GM19351 (cell line): Measurements from ENCODE around the gene HECW1.
"Not testable (repeated sequence)": the region's sequence is repeated elsewhere in the genome, so short reads cannot be mapped to it uniquely, and the experiment has no call there.

ENCODE experiments used
- ATAC-seq: cut with Tn5 transposase; IDR thresholded peaks from one replicate; pipeline ENCODE4 v1.9.1; 2021; ENCODE audit warnings: mild to moderate bottlenecking, moderate library complexity; ENCODE audit not compliant: unreplicated experiment

Gene HECW1

DNA sequence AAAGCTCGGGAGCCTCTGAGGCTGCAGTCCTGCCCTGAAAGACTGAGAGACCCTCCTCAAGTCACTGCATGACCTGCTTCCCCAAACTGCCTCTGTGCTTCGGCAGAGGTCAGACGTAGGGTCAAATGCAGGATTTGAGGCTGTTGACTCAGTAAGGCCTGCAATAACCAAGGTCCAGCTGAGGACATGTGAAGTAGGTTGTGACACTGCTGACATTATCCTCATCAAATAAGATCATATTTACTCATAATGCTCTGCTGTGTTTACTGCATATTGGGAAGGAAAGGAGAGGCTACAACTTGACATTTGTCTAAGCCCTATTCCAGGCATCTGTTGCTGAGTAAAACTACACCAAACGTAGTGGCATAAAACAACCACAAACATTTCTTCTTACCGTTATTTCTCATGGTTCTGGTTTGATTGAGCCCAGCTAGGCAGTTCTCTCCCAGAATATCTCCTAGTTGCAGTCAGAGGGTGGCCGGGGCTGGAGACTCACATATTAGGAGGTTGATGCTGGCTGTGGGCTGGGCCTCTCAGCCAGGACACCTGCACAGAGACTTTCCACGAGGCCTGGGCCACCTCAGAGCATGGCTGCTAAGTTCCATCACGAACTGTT, 348.4 kb downstream of the HECW1 start:
- ATAC-seq = no peak

DNA sequence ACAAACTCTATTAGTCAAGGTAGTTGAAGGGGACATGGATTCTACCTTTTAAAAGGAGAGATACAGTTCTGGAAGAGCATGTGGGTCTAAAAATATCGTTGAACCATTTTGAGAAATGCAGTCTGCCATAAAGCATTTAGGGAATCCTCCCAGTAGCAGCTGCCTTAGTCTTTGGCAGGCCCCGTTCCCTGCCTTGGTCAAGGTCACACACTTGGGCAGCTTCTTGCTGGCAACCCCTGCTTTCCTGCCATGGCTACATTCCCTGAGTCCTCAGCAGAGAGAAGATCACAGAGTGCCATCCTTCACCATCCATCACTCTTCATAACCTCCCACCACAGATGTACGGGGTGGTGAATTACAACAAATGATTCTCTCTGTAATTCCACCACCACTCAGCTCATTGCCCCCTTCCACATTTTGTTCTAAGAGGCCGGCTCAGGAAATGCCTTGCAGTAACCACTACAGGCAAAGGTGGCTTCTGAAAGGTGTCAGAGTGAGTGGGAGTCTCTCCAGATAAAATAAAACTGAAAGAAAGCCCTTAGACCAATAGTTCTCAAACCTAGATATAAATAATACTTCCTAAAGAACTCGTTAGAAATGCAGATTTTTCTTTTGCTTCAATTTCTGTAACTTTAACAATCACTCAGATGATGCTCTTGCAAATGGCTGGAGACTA, 349.0 kb downstream of the HECW1 start:
- ATAC-seq = no peak

DNA sequence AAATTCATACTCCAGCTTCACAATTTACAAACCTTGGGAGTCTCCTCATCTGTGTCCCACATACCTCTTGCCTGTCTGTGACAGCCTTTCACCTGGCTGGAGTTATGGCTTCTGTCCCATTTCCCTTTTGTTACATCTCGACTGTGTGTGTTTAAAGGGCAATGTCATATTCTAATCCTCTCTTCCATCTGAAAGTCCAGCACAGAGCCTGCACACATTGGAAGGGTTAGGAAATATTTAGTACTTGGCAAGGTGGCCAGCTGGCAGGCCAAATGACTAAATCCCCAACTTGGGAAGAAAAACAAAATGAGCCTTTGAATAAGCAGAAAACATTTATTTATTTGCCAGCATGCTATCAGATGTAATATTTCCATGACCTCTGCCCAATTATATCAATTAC, 350.4 kb downstream of the HECW1 start:
- no peak for ATAC-seq

DNA sequence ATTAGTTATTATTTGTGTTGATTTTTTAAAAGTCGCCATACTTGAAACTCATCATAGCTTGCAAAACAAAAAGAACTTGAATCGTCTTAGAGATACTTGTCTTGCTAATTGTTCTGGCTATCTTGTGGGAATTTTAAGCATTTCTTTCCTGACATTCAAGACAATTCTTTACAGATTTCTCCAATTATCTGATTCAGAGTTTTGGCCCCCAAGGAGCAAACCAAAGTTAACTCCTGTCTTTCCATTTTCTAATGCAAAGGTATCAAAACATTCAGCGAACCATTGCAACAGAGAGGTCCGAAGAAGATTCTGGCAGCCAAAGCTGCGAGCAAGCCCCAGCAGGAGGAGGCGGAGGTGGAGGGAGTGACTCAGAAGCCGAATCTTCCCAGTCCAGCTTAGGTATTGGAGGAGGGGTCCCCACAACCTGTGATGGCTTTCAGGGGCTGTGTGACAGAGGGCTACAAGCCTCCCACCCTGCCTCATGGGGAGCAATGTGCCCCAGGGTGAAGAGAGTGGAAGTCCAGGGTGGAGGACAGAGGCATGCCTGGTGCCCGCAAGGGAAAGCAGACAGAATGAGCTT, 351.0 kb downstream of the HECW1 start:
- ATAC-seq = no peak

DNA sequence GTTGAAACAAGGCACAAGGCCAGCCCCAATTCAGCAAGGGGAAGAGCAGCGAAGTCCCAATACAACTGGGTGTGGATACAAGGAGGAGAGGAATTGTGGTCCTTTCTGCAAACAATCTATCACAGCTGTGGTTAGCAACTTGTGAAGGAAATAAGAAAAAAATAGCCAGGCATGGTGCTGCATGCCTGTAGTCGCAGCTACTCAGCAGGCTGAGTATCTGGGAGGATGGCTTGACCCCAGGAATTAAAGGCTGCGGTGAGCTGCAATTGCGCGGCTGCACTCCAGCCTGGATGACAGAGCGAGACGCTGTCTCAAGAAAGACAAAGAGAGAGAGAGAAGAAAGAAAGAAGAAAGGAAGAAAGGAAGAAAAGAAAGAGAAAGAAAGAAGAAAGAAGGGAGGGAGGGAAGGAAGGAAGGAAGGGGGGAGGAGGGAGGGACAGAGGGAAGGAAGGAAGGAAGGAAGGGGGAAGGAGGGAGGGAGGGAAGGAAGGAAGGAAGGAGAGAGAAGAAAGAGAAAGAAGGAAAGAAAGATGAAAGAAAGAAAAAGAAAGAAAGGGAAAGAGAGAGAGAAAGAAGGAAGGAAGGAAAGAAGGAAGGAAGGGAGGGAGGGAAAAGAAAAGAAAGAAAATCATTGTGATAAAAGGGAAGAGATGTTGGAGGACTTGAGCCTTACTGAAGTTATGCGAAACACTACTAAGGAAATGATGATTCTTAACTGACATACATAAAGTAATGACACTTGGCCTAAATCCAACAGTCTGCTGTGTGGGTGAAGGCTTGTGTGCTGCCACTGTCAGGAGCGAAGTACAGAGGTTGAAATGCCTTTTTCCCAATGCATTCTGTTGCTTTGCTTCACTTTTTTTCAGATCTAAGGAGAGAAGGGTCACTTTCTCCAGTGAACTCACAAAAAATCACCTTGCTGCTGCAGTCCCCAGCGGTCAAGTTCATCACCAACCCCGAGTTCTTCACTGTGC, 353.4 kb downstream of the HECW1 start:
- no peak for ATAC-seq

DNA sequence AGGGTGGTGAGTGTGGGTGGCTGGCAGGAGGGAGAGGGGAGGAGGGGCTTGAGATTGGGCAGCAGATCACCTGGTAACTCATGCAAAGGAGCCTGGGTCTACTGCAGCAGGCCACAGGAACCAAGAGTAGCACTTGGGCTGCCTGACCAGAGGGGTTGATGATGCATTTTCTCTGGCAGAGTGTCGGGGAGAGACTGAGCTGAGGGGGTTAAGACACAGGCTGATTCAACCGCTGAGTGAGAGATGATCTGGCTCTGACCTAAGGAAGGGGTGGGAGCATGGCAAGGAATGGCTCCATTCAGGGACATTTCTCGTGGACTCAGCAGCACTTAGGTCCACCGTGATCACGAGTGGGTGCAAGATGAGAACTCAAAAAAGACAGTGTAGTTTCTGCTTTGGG, 355.0 kb downstream of the HECW1 start:
- ATAC-seq = no peak

DNA sequence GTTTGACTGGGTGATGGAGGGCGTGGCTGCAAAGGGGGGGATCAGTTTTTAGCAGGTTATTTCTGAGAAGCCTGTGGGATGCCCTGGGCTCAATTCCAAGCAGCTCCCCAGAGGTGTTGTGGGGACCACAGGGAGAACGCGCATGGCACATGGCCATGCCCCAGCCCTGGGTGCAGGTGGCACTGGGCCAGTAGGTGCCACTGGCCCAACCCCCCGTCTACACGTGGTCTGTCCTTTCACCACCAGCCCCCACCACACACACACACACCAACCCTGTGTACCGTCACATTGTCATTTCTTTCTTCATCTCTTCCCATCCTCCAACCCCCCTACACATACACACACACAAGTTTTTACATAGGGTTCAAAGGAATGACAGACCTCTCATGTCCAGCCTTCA, 355.4 kb downstream of the HECW1 start:
- no peak for ATAC-seq

DNA sequence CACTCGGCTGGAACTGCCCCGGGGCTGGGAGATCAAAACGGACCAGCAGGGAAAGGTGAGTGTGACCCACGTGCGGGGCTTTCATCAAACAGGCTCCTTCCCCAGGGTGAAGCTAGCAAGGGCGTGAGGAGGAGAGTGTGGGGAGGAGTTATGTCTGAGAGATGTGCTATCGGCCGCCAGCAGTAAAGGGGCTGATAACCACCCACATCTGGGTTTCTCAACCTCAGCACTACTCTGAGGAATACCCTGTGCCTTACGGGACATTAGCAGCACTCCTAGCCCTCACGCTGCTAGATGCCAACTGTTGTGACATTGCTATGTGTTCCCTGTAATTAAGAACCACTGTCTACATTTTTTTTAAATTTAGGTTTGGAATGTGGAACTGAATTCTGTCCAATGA, 356.6 kb downstream of the HECW1 start:
- no peak for ATAC-seq

DNA sequence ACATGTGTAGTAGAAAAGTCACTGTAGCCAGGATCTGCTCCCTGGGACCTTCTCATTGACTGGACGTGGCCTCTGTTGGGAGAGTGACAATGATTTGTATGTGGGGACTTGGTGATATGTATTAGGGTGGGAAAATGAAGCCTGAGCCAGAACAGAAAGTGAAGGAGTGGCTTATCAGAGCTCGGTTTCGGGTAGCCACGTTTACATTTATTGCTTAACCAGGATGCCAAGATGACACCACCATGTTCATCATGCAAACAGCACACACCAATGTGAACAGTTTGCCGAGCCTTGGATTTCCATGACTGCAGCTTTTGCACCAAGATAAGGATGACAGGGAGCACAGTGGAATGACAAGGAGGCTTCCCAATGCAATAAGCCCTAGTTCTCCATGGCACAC, 357.7 kb downstream of the HECW1 start:
- no peak for ATAC-seq

DNA sequence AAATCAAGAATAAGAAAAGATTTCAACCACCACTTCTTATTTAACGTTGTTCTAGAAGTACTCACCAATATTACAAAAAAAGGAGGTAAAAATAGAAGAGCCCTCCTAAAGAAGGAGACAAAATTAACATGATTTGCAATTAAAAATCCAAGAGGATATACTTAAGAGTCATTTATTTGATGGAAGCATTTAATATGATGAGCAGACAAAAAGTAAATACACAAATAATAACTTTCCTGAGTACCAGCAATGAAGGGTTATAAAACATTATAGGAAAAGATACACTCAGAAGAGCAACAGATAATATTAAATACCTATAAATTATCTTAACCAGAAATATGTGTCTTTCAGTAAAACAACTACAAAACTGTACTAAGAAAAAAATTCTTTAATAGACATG, 363.5 kb downstream of the HECW1 start:
- ATAC-seq = no peak

DNA sequence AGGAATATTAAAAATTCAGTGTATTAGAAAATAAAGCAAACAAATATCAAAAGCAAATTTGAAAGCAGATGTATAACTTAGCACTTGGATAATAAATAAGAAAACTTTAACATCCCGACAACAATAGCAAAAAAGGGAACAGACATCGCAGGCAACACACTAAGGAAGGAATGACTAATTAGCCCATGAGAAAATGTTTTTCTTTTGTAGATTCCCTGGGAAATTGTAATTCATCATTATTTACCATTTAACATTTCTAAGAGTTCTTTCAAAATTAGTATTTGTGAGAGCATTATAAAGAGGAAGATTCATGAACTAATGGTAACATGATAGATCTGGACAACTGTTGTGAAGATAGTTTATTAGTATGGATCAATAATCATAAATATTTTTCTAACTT, 364.4 kb downstream of the HECW1 start:
- no peak for ATAC-seq

DNA sequence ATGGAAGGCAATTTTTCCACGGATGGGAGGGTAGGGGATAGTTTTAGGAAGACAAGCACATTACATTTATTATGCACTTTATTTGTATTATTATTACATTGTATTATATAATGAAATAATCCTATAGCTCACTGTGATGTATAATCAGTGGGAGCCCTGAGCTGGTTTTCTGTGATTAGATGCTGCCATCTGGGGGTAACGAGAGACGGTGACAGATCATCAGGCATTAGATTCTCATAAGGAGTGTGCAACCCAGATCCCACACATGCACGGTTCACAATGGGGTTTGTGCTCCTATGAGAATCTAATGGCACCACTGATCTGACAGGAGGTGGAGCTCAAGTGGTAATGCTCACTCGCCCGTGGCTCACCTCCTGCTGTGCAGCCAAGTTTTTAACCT, 366.6 kb downstream of the HECW1 start:
- no peak for ATAC-seq

DNA sequence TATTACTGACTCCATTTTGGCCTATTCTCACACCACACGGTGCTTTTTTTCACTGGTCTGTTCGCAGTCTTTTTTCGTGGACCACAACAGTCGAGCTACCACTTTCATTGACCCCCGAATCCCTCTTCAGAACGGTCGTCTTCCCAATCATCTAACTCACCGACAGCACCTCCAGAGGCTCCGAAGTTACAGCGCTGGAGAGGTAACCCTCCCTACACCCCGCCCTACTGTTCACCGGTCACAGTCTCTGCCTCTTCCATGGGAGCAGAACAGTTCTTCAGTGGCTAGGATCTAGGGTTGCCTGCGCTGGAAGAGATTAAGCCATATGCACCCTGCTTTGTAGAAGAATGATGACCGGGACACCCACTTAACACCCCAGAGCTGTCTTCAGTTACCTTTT, 367.1 kb downstream of the HECW1 start:
- ATAC-seq = no peak

DNA sequence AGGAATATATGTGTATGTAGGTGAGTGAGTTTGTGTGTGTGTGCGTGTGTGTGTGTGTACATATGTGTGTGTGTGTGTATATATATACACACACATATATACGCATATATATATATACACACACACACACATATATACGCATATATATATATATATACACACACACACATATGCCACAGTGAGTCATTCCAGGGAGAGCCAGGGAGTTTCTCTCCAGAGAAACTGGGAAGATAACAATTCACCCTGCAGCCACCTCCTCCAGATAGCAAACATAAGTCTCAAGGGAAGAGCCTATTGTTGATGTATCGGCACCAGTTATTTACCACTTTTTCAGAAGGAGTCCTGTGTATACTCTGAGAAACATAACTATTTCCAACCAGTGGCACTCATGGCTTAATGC, 368.1 kb downstream of the HECW1 start:
- ATAC-seq = no peak

DNA sequence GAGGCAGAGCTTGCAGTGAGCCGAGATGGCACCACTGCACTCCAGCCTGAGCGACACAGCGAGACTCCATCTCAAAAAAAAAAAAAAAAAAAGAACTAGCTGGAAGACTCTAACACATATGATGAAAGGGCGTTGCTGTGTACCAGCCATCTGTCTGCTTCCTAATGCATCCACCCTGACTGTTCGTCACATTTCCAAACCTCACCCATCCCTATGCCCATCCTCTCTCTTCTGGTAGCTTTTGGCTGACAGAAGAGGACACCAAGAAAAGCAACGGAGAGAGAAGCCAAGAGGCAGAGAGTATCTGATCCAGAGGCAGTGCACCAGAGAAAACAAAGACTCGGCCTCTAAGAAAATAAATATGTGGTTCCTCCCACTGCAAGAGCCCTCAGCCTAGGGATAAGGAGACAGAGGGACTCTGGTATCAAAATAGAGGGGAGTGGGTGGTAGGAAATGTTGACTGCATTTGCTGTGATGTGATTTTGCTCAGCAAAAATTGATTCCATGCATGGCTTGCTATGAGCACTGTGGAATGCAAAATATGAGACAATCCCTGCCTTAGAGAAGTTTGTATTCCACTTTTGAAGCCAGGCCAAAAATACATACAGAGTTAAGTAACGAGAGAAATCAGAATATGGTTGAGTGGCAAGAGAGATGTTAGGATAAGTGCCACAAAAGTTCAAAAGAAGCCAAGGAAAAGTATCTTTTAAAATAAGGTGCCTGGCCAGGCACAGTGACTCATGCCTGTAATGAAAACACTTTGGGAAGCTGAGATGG, 369.6 kb downstream of the HECW1 start:
- ATAC-seq = no peak

DNA sequence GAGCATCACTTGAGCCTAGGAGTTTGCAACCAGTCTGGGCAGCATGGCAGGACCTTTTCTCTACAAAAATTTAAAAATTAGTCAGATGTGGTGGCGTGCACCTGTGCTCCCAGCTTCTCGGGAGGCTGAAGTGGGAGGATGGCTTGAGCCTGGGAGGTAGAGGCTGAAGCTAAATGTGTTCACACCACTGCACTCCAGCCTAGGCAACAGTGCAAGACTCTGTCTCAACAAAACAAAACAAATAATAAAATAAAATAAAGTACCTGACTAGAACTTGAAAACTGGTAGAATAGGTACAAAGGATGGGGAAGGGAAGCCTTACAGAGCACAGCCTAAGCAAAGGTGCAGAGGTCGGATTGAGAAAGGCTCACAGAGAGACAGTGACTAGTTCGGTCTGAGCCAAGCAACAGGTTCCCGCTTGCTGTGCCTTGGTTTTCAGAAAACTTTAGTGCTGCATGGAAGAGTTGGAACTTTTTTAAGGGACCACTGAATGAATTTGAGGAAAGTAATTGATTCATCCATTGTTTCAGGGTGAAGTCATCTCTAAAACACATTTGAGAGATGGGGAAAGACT, 370.3 kb downstream of the HECW1 start:
- ATAC-seq = no peak

DNA sequence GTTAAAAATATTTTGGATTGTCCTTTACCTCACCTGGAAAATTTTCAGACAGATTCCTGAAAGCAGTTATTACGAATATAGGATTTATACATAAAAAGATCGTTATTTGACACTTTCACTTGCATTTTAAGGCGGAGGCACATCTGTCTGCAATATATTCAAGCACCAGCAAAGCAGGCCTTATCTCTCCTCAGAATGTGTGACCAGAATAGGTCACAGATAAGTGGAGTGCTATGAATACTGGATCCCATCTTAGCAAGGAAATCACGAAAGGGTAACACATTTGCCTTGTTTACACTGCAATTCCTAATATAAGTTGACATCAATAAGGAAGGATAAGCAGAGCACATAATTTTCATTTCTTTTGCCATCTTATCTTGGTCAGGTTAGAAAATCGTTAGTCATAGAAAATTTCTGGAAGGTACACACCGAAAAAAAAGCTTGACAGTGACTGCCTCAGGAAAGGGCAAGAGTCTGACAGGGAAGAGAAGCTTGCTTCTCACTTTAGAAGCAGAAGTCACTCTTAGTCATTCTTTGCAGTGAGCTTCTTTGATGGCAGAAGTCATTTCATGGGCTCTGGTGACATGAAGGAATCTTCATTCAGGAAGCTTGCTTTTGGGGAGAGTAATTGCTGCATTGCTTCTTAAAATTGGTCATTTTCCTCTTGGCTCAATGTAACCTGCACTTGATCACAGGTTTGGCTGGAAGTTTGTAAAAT, 372.4 kb downstream of the HECW1 start:
- ATAC-seq = no peak

DNA sequence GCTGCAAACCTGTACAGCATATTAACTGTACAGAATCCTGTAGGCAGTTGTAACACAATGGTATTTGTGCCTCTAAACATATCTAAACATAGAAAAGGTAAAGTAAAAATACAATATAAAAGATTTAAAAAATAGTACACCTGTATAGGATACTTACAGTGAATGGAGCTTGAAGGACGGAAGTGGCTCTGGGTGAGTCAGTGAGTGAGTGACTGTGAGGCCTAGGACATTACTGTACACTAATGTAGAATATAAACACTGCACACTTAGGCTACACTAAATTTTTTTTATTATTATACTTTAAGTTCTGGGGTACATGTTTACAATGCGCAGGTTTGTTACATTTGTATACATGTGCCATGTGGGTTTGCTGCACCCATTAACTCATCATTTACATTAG, 373.1 kb downstream of the HECW1 start:
- no peak for ATAC-seq

DNA sequence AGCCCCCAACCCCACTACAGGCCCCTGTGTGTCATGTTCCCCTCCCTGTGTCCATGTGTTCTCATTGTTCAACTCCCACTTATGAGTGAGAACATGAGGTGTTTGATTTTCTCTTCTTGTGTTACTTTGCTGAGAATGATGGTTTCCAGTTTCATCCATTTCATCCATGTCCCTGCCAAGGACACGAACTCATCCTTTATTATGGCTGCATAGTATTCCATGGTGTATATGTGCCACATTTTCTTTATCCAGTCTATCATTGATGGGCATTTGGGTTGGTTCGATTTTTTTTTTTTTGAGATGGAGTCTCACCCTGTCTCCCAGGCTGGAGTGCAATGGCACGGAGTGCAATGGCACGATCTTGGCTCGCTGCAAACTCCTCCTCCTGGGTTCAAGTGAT, 373.6 kb downstream of the HECW1 start:
- not testable (repeated sequence) for ATAC-seq

DNA sequence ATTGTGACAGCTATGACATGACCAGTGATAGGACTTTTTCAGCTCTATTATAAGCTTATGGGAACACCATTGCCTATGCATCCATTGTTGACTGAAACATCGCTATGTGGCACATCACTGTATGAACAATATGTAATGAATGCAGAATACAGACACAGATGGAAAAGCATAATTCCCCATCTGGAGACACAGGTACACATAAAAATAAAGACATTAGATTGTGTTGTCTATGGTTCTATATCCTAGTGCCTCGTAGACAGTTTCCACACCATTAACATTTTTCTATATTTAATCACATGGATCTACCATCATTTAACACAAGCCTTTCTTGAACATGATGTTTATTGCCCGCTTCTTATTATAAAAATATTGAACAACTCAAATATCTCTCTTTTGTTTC, 374.2 kb downstream of the HECW1 start:
- ATAC-seq = no peak
